Measurements from ENCODE around the gene LRRC70. TPM values are rescaled to one million over a fixed set of nuclear protein-coding genes. Genes with fewer than 3 reads are reported as not detected.

LRRC70 gene
- total RNA-seq, 1 donor from 2014 or later = 1.0 TPM

DNA sequence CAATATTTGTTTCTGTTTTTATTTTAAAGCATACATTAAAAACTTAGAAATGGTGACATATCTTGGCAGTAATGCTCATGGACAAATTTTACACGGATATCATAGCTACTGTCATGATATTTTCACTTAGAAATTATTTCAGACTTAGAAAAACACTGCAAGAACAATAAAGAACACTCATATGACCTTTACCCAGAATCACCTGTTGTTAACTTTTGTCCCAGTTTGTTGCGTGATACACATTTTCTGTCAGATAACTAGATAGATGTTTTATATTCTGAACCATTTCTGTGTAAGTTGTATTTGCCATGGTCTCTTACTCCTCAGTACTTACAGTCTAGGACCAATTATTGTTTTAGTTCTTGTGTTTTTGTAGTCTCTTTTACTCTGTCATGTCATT, 3.6 kb upstream of the LRRC70 start:
- no peak for DNase-seq (ENCODE audit: low spot score)

GRCh38 chr5:62575489-62575888, 3.1 kb upstream of the LRRC70 start:
- no peak for DNase-seq (ENCODE audit: low spot score)

DNA sequence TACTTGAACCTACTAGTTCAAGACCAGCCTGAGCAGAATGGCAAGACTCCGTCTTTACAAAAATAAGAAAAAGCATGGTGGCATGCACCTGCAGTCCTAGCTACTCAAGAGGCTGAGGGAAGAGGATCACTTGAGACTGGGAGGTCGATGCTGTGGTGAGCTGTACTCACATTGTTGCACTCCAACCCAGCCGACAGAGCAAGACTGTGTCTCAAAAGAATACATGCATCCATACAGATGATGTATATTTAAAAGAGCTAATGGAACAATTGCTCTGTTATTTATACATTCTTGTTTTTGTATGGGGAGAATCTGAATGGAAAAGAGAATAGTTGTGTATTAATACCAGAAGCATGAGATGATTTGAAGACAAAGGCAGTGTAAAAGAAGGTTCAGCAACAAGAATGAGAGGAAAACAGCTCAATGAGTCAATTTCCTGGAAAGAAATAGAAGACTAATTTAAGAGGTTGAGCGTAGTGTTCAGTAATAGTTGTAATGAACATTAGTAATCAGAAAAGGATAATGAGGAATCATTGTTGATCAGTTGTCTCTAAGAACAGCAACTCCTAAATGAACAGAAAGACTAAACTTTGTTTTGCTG, 1.9 kb upstream of the LRRC70 start:
- DNase-seq (ENCODE audit: low spot score) = no peak

DNA sequence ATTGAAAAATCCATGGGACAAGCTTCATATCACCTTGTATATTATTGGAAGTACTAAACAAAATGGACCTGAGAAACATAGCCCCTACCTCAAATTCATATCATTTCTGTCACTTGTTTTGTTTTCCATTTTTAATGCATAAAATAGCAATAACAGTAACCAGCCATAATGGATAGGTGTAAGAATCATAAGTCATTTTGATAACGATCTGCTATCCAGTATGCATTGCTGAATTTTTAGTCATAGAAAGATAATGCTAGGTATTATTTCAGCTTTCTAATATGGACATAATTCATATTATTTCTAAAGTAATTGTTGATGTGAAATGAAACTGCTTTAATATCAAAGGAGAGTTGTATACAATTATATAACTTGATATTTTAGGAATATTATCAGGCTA, 1.1 kb upstream of the LRRC70 start:
- no peak for DNase-seq (ENCODE audit: low spot score)

DNA sequence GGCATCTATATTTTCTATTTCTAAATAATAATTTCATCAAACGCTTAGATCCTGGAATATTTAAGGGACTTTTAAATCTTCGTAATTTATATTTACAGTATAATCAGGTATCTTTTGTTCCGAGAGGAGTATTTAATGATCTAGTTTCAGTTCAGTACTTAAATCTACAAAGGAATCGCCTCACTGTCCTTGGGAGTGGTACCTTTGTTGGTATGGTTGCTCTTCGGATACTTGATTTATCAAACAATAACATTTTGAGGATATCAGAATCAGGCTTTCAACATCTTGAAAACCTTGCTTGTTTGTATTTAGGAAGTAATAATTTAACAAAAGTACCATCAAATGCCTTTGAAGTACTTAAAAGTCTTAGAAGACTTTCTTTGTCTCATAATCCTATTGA, 1.1 kb downstream of the LRRC70 start:
- no peak for DNase-seq (ENCODE audit: low spot score)

GRCh38 chr5:62581836-62582597, 3.4 kb downstream of the LRRC70 start:
- DNase-seq (ENCODE audit: low spot score) = no peak

DNA sequence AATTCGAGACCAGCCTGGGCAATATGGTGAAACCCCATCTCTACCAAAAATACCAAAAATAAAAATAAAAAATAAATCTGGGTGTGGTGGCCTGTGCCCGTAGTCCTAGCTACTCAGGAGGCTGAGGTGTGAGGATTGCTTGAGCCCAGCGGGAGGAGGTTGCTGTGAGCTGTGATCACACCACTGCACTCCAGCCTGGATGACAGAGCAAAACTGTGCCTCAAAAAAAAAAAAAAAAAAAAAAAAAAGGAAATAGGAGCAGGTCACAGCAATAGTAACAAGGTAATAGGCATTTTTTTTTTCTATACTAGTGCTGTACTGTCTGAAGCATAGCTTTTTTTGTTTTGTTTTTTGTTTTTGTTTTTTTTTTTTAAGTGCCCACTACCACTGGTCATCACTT, 5.8 kb downstream of the LRRC70 start:
- DNase-seq (ENCODE audit: low spot score) = no peak

GRCh38 chr5:62585306-62585705, 6.7 kb downstream of the LRRC70 start:
- no peak for DNase-seq (ENCODE audit: low spot score)

GRCh38 chr5:62585751-62586150, 7.1 kb downstream of the LRRC70 start:
- DNase-seq (ENCODE audit: low spot score) = no peak

DNA sequence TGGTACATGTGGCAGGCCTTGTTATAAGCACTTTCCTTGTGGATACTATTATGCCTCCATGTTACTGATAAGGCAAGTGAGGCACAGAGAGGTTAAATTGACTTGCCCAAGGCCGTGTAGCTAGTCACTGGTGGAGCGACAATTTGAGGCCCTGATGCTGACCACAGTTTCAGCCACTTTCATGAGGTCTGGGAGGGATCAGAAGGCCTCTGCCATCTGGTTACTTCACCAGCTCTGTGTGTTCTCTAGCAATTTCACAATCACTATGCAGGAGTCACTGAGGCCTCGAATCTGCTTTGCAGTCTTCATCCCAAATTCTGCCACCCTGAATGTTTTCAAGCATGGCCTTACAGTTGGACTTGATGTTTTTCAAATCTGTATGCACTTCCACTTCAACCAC, 9.1 kb downstream of the LRRC70 start:
- DNase-seq (ENCODE audit: low spot score) = no peak

DNA sequence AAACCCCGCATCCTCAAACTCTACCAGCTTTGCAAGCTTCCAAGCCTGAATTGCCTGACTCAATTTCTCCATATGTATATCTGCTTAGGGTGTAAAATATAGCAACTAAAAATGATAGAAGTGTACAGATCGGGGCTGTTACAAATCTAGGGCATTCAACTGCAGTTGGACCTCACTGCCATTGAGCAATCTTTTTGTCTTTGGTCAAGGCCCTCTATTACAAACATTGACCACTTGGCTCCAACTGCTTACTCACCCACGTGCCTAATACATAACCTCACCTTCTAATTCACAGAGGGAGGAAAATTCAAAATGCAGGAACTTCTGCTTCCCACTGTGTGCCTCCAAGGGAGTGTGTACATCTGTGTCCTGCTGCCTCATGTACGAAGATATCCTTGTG, 10.0 kb downstream of the LRRC70 start:
- no peak for DNase-seq (ENCODE audit: low spot score)

DNA sequence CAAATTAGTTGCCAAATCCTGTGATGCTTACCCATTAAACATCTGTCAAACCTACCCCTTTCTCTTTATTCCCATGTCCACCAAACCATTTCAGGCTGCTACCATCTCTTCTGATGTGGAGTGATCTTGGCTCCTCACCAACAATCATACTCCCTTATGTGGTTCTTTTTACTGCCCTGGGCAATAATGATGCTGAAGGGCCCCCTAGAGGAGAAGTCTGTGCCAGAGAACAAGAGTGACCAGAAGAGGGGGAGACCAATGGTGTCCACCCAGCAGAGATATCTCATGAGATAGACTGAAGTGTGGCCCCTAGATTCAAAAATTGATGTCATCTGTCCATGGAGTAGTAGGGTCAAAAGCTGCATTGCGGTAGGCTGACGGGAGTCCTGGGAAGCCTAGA, 10.9 kb downstream of the LRRC70 start:
- no peak for DNase-seq (ENCODE audit: low spot score)

DNA sequence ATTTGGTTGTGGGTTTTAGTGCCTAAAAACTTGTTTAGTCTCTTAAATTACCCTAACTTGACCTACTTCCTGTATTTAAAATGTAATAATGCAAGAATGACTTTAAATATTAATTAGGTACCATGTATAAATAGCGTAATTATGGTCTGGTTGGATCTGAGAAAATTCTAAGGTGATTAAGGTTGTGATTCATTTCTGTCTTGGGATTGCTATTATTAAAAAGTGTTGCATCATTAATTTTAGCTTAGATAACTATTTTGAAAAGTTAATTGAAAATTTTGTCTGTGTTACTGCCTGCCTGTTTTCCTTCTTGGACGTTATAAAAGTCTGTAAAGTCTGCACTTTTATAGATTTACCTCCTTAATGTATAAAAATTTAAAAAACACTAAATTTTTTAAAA, 11.8 kb downstream of the LRRC70 start:
- DNase-seq (ENCODE audit: low spot score) = no peak

DNA sequence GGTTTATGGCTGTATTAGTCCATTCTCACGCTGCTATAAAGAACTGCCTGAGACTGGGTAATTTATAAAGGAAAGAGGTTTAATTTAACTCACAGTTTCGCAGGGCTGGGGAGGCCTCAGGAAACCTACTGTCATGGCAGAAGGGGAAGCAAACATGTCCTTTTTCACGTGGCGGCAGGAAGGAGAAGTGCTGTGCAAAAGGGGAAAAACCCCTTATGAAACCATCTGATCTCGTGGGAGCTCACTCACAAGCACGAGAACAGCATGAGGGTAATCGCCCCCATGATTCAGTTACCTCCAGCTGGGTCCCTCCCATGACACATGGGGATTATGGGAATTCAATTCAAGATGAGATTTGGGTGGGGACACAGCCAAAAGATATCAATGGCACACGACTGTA, 13.9 kb downstream of the LRRC70 start:
- no peak for DNase-seq (ENCODE audit: low spot score)

DNA sequence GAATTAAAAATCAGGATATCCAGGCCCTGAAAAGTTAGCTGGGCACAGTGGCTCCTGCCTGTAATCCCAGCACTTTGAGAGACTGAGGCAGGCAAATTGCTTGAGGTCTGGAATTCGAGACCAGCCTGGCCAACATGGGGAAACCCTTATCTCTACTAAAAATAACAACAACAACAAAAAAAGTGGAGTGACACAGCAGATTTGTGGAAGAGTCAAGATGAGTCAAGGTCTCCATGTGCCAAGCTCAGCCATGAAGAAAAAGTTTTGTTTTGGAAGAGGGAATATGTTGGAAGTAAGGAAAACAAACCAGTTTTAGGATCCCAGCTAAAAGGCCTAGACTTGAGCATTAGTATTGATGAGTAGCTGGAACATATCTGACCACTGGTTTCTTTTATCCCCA, 14.7 kb downstream of the LRRC70 start:
- no peak for DNase-seq (ENCODE audit: low spot score)

GRCh38 chr5:62594364-62594984, 15.9 kb downstream of the LRRC70 start:
- DNase-seq (ENCODE audit: low spot score) = no peak

GRCh38 chr5:62596096-62596495, 17.5 kb downstream of the LRRC70 start:
- no peak for DNase-seq (ENCODE audit: low spot score)

GRCh38 chr5:62596691-62597090, 18.1 kb downstream of the LRRC70 start:
- DNase-seq (ENCODE audit: low spot score) = no peak

GRCh38 chr5:62597314-62597713, 18.7 kb downstream of the LRRC70 start:
- no peak for DNase-seq (ENCODE audit: low spot score)

DNA sequence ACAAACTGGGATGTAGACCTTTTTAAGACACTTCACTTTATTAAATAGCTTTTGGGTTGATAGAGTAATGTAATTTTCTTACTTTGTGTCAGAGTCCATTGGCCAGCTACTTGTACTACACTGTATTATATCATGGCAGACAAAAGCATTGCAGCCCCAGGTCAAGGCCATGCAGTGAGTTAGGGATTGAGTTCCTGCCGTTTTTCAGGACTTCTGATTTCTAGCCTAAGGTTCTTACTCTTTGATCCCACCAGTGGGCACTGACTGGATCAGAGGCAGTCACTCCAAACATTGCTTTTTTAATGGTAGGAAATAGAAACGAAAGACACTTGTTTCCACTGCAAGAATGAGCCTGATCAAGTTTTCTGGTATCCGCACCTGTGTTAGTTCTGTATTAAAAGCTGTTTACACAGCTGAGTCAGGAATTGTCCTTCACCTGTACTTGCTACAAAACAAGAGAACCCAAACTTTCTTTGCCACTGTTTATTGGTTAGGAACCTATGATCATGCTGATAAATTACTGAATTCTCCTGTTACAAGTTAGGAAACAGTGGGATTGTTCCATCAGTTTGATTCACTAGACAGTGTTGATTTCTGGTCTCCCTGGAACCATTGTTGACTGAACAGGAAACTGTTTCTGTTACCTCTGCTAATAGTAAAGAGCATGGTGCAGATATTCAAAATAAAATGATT, 22.1 kb downstream of the LRRC70 start:
- no peak for DNase-seq (ENCODE audit: low spot score)

DNA sequence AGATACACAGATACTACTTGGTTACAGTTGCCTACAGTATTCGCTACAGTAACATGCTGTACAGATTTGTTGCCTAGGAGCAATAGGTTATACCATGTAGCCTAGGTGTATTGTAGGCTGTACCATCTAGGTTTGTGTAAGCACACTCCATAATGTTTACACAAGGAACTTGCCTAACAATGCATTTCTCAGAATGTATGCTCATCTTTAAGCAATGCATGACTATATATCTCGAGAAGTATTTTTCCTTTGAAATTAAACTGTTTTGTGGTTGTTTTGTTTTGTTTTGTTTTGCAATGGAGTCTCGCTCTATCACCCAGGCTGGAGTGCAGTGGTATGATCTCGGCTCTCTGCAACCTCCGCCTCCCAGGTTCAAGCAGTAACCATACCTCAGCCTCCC, 25.3 kb downstream of the LRRC70 start:
- DNase-seq (ENCODE audit: low spot score) = no peak

- DNase-seq (ENCODE audit: low spot score) = no peak
Observed at GRCh38 chr5:62605638-62606037, 27.0 kb downstream of the LRRC70 start.

- DNase-seq (ENCODE audit: low spot score) = no peak
Observed at GRCh38 chr5:62606878-62607277, 28.3 kb downstream of the LRRC70 start.

All from mucosa of gallbladder (tissue), 1 donor.